Prostate gland (tissue), 2 donors: ENCODE results near the gene THBS4. TPM values are rescaled to one million over a fixed set of nuclear protein-coding genes. Genes with fewer than 3 reads are reported as not detected.
"Not testable (repeated sequence)": the region's sequence is repeated elsewhere in the genome, so short reads cannot be mapped to it uniquely, and the experiment has no call there.

Experiments used
- DNase-seq: peaks from one replicate; pipeline ENCODE4 v3.0.0-alpha.2; 2019; ENCODE audit warnings: low spot score
- H3K27ac ChIP-seq, 2 donors: fragments of 200-600 bp; sonication (generic); 2 replicates each; pipeline ENCODE4 v1.5.1; 2017 to 2019
- H3K27me3 ChIP-seq: fragments of 200-600 bp; sonication (generic); replicated peaks from 2 replicates; pipeline ENCODE4 v1.5.1; 2019; ENCODE audit not compliant: insufficient read depth
- H3K36me3 ChIP-seq, 2 donors: fragments of 200-600 bp; sonication (generic); 1 replicate in 1 of 2; 2 replicates in 1 of 2; pipeline versions ENCODE4 v1.5.1 to v1.8.1; 2017 to 2019
- H3K4me1 ChIP-seq: fragments of 200-600 bp; sonication (generic); replicated peaks from 2 replicates; pipeline ENCODE4 v1.5.1; 2019
- H3K4me3 ChIP-seq, 2 donors: fragments of 200-600 bp; sonication (generic); 2 replicates each; pipeline ENCODE4 v1.5.1; 2017 to 2019
- H3K9me3 ChIP-seq: fragments of 200-600 bp; sonication (generic); 2 replicates; pipeline ENCODE4 v1.5.1; 2017
- POLR2A ChIP-seq: fragments of 450-650 bp; IDR thresholded peaks from one replicate; pipeline ENCODE4 v1.6.1; 2016; ENCODE audit warnings: antibody characterized with exemption, mild to moderate bottlenecking
- POLR2AphosphoS5 ChIP-seq: sonication (generic); formaldehyde crosslinking; IDR thresholded peaks from one replicate; pipeline ENCODE4 v1.6.1; 2017; ENCODE audit warnings: antibody characterized with exemption
- WGBS: methylation state at CpG from one replicate; pipeline ENCODE4 v1.1.5; 2018; 5-methylcytosine and 5-hydroxymethylcytosine counted together
- intact Hi-C: fragments of 100-400 bp; cut with DNase I; formaldehyde crosslinking; loops from one replicate; pipeline ENCODE4 v1.14.2; 2022
- total RNA-seq, 2 donors: library from RNA; depleted of rRNA; stranded (reverse); fragments of >200 nt; gene quantifications; one replicate each; pipeline ENCODE4 v1.1.0, GENCODE V29; 2016
- TF ChIP-seq, protein P1 (sequence below), 4 experiments: fragments of 200-600 bp in 2 of 4; fragments of 450-650 bp in 2 of 4; sonication (generic) in 2 of 4; IDR thresholded peaks; 1 replicate in 3 of 4; 2 replicates in 1 of 4; pipeline ENCODE4 v1.5.1; 2016 to 2019; ENCODE audit warnings: antibody characterized with exemption in 4 of 4, mild to moderate bottlenecking in 2 of 4, moderate library complexity in 2 of 4

THBS4 gene
- total RNA-seq, 2 donors from 2014 or later = 3.9 to 21.5 TPM

DNA sequence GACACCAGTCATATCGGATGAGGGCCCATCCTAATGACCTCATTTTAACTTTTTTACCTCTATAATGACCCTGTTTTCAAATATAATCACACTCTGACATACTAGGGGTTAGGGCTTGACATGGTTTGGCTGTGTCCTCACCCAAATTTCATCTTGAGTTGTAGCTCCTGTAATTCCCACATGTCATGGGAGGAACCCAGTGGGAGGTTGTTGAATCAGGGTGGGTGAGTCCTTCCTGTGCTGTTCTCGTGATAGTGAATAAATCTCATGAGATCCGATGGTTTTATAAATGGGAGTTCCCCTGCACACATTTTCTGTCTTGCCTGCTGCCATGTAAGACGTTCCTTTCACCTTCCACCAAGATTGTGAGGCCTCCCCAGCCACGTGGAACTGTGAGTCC lies 71.8 kb downstream of the THBS4 start:
- TF ChIP-seq POLR2A = no peak
- TF ChIP-seq, protein P1, sequence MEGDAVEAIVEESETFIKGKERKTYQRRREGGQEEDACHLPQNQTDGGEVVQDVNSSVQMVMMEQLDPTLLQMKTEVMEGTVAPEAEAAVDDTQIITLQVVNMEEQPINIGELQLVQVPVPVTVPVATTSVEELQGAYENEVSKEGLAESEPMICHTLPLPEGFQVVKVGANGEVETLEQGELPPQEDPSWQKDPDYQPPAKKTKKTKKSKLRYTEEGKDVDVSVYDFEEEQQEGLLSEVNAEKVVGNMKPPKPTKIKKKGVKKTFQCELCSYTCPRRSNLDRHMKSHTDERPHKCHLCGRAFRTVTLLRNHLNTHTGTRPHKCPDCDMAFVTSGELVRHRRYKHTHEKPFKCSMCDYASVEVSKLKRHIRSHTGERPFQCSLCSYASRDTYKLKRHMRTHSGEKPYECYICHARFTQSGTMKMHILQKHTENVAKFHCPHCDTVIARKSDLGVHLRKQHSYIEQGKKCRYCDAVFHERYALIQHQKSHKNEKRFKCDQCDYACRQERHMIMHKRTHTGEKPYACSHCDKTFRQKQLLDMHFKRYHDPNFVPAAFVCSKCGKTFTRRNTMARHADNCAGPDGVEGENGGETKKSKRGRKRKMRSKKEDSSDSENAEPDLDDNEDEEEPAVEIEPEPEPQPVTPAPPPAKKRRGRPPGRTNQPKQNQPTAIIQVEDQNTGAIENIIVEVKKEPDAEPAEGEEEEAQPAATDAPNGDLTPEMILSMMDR (IDR thresholded peaks at IDR 0.05) = no peak
- no peak for TF ChIP-seq POLR2AphosphoS5
- Histone ChIP-seq H3K4me3 (no peak overlapping the region), H3K27me3 (no peaks in the 10 kb centered on the region), H3K36me3 (no peaks in the 10 kb centered on the region), H3K4me1 (no peaks in the 10 kb centered on the region), H3K9me3 (no peaks in the 10 kb centered on the region), H3K27ac (no peak overlapping the region)
- intact Hi-C loops = no loop called here
- DNase-seq = no peak
- WGBS = 71% methylated on average over 5 of the region's 5 CpGs

DNA sequence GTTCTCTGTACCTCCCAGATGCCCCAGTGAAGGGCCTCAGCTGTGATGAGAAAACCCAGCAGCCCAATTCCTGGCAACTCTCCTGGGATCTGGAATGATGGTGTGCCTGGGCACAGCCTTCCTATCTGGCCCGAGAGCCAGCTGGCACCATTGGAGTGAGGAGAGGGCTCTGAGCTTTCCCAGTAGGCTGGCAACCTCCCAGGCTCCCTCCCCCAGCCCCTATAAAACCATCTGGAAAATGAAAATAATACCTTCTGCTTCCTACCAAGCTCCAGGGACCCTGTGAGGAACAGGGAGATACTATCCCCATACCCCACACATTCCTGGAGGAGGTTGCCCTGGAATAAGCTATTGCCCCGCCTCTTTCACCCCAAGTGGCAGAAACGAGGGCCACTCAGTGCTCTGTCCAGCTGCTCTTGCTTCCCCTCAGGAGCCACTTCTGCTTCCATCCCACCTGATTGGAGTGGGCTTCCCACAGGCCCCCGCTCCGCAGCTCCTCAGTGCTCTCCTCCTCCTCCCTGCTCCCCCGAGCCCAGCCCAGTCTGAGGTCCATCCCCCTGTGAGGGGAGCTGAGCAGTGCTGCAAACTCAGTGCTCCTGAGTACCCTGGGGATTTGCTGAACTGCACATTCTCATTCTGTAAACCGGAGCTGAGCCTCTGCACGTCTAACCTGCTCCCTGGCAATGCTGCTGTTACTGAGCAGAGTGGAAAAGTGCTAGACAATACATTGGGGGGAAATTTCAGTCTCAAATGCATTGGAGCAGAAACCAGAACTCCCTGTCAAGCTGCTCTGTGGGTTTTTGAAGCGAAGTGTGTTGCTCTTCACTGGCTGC lies 74.7 kb downstream of the THBS4 start:
- no peaks in the 10 kb centered on the region for H3K9me3 ChIP-seq
- H3K27me3 ChIP-seq = no peaks in the 10 kb centered on the region

DNA sequence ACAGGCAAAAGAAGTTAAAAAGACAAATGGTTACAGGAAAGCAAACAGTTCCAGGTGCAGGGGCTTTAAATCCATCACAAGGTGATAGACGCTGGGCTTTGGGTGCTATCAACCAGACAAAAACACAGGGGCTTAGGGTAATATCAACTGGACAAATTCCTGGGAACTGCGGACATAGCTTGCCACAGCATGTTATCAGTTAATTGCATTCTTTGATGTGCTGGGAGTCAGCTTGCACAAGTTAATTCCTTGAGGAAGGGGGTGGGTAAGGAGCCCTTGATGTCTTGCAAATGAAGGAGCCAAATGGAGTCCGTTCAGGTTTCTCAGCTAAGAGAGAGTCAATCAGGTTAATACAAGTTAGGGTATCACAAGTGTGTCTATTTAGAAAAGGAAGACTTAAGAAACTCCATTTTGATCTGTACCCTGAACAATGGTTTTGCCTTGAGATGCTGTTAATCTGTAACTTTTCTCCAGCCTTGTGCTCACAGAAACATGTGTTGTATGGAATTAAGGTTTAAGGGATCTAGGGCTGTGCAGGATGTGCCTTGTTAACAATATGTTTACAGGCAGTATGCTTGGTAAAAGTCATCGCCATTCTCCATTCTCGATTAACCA lies 76.3 kb downstream of the THBS4 start:
- H3K4me3 ChIP-seq, H3K27me3 ChIP-seq, H3K27ac ChIP-seq, DNase-seq, H3K4me1 ChIP-seq, intact Hi-C loops, H3K36me3 ChIP-seq, H3K9me3 ChIP-seq: not testable (repeated sequence)
- WGBS = 33% methylated on average over 5 of the region's 5 CpGs

More for the DNA sequence above, 74.7 kb downstream of the THBS4 start:
- Histone ChIP-seq H3K4me3 (no peak overlapping the region), H3K36me3 (no peaks in the 10 kb centered on the region), H3K27ac (no peak overlapping the region), H3K4me1 (no peaks in the 10 kb centered on the region)
- intact Hi-C loops = no loop called here
- no peak for DNase-seq
- 22% methylated on average over 9 of the region's 9 CpGs for WGBS
- TF ChIP-seq POLR2A = no peak
- TF ChIP-seq, protein P1 (IDR thresholded peaks at IDR 0.05) = no peak
- TF ChIP-seq POLR2AphosphoS5 = no peak

DNA sequence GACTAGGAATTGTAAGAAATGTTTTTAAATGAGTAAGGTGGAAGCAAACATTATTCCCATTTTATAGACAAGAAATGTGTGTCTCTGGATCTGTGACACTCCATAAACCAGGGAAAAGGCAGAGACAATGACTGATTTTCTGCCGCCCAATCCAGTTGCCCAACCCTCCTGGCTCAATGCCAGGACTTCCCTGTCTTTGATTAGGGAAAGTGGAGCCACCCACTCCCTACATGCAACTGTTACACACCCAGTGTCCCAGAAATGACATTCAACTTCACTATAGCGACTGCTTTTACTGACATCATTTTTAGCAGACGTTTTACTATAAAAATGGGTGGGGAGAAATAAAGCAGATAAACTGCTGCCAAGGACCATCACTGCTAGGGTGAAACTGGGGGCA lies 79.7 kb downstream of the THBS4 start:
- Histone ChIP-seq H3K36me3 (no peaks in the 10 kb centered on the region), H3K9me3 (no peaks in the 10 kb centered on the region), H3K4me3 (no peak overlapping the region), H3K27ac (no peak overlapping the region), H3K4me1 (no peaks in the 10 kb centered on the region), H3K27me3 (no peaks in the 10 kb centered on the region)
- DNase-seq = no peak
- WGBS = 55% methylated on average over 3 of the region's 3 CpGs
- TF ChIP-seq POLR2A (no peak), POLR2AphosphoS5 (no peak)
- TF ChIP-seq, protein P1 (IDR thresholded peaks at IDR 0.05) = no peak
- intact Hi-C loops = no loop called here

DNA sequence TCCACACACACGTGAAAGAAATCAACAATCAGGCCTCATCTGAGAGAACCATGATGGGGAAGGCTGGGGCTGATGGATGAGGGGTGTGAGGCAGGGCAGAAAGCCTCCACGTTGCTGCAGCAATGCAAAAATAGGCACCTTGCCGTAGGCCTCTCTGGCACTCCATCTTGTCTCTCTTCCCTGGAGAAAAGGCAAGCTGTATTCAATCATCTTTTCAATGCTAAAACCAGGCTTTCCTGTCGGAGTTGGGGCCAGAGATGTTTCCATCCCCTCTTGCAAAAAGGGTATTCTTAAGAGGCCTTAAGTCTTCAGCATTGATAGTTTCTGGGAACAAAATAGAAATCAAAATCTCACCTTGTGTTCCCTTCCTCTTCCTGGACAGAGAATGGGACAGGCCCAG lies 80.9 kb downstream of the THBS4 start:
- Histone ChIP-seq H3K27me3 (no peaks in the 10 kb centered on the region), H3K4me1 (no peaks in the 10 kb centered on the region), H3K27ac (no peak overlapping the region), H3K9me3 (no peaks in the 10 kb centered on the region), H3K4me3 (no peak overlapping the region), H3K36me3 (no peaks in the 10 kb centered on the region)
- intact Hi-C loops = no loop called here
- no peak for DNase-seq
- WGBS = 81% methylated on average over 4 of the region's 4 CpGs
- TF ChIP-seq POLR2AphosphoS5 = no peak
- TF ChIP-seq, protein P1 (IDR thresholded peaks at IDR 0.05) = no peak
- TF ChIP-seq POLR2A = no peak
